Mesenteric fat pad (tissue), 1 donor: ENCODE measurements around the gene TRDN. TPM values are rescaled to one million over a fixed set of nuclear protein-coding genes. Genes with fewer than 3 reads are reported as not detected.
"Not testable (repeated sequence)": the region's sequence is repeated elsewhere in the genome, so short reads cannot be mapped to it uniquely, and the experiment has no call there.

ENCODE experiments used
- DNase-seq: peaks from one replicate; pipeline ENCODE4 v3.0.0-alpha.2; 2020; ENCODE audit warnings: low spot score
- total RNA-seq: library from RNA; stranded (reverse); fragmentation: NEBNext Ultra II Directional; extraction: Animal tissue kit (Norgen Biotek cat#: 25700); gene quantifications from one replicate; pipeline ENCODE4 v1.2.1, GENCODE V29; 2021
- donor health status: DM: yes; HTN: yes; CAD: no.

Gene TRDN
- total RNA-seq, 1 donor from 2014 or later: 0.77 TPM

DNA sequence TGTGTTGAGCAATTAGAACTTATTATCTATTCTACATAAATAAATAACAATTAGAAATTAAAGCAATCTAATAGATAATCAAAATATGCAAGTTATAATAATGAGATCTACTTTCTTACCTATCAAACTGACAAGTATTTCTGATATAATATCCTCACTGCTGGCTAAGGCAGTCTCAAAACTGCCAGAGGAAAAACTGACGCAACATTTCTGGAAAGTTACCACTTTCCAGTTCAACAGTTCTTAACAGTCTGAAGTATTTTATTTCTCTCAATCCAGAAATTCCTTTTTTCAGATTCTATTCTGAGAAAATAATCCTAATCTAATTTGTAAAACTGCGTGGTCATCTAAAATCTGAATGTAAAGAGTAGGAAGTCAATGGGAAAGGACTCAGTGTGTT, 121.0 kb downstream of the TRDN start:
- DNase-seq: no peak

DNA sequence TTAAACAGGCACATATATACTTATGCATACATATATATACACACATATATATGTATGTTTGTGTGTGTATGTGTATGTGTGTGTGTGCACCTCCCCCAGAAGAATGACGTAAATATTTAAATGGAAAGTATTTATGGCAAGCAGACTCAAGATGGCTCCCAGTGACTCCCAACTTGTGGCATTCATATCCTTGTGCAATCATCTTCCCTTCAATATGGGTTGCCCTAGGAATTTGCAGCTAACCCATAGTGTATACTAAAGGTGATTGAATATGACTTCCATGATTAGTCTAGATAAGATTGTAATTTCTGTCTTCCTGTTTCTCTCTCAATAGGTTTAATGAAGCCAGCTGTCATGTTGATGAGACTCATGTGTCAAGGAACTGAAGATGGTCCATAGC, 127.6 kb downstream of the TRDN start:
- DNase-seq: no peak

GRCh38 chr6:123508290-123508689, 128.5 kb downstream of the TRDN start:
- DNase-seq: no peak

- no peak for DNase-seq
These were observed 129.2 kb downstream of the TRDN start for GRCh38 chr6:123507582-123507981.

DNA sequence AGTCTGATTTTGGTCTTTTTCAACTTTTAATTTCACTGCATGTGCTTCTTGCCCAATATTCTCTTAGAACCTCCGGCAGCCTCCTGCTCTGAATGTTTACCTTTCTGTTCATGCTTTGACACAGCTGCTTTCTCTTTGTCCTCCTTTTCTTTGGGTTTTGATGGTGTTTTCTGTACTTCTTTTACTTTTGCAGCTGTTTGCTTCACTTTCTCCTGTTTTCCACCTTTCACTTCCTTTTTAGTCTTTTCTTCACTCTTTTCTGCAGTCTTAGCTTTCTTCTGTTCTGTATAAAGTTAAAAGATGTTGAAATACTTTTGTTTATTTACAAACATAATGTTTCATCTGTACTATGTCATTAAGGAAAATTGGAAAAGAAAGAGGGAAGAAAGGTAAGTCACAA, 133.1 kb downstream of the TRDN start:
- no peak for DNase-seq

DNA sequence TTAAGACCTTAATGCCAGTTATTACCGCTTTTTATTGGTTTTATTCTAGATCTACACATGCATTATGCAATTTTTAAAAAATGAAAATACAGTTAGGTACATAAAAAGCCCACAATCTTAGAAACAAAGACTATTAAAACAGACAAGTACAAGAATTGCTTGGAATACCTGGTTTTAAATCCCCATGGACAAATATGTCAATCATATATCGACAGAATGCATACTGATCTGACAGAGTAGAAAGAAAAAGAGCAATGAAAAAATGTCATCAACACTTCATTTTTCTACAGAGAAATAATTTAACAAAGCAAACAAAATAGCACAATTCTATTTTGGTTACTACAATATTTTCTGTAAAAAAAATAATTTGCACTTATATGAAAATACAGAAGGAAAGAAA, 139.7 kb downstream of the TRDN start:
- DNase-seq: no peak

GRCh38 chr6:123489589-123489988, 147.2 kb downstream of the TRDN start:
- DNase-seq: no peak

DNA sequence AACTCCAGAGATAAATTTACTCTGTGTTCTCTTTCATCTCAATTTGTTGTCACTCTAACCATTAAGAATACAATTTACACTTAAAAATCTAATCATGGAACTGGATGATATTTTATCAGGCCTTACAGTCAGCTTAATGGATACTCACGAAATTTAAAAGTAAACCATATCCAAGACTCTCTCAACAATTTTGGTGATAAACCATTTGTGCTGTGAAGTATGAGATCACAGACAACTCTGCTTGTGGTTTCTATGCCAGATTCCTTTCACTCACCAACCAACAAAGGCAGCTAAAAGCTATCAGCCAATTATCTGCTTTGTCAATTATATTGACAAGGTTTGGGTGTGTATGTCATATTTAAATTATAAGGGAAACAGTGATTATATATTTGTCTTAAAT, 155.8 kb downstream of the TRDN start:
- DNase-seq: no peak

DNA sequence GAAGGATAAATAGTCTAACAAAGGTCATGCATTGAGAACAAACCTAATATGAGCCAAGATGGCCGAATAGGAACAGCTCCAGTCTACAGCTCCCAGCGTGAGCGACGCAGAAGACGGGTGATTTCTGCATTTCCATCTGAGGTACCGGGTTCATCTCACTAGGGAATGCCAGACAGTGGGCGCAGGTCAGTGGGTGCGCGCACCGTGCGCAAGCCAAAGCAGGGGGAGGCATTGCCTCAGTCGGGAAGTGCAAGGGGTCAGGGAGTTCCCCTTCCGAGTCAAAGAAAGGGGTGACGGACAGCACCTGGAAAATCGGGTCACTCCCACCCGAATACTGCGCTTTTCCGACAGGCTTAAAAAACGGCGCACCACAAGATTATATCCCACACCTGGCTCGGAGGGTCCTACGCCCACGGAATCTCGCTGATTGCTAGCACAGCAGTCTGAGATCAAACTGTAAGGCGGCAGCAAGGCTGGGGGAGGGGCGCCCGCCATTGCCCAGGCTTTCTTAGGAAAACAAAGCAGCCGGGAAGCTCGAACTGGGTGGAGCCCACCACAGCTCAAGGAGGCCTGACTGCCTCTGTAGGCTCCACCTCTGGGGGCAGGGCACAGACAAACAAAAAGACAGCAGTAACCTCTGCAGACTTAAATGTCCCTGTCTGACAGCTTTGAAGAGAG, 164.6 kb downstream of the TRDN start:
- DNase-seq: peak; percentile 64

DNA sequence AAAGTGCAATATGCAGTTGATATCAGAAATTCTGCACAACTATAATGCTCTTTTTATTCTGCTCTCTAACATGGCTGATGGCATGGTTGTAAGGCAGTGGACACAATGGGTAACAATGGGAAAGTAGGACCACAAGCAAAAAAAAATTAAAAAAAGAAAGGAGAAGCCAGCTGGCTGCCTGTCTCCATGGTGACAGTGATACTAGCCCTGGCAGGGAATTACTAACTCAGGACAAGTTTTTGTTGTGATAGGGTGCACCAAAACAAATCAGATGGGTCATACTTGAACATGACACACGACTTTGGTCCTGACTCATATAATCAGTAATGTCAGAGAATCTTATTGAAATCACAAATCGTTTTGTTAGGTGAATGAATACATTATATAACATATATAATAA, 169.4 kb downstream of the TRDN start:
- DNase-seq: no peak

GRCh38 chr6:123462152-123462551, 174.6 kb downstream of the TRDN start:
- DNase-seq: no peak

DNA sequence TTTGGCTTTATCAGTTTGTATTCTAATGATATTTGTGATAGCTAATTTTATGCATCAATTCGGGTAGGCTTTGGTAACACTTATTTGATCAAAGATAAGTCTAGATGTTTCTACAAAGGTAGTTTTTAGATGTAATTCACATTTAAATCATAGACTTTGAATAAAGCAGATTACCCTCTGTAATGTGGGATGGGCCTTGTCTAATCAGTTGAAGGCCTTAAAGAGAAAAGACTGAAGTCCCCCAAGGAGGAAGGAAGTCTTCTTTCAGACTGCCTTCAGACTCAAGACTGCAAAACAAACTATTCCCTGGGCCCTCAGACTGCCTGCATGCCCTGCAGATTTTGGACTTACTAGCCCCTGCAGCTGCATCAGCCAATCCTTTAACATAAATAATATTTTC, 178.5 kb downstream of the TRDN start:
- no peak for DNase-seq

DNA sequence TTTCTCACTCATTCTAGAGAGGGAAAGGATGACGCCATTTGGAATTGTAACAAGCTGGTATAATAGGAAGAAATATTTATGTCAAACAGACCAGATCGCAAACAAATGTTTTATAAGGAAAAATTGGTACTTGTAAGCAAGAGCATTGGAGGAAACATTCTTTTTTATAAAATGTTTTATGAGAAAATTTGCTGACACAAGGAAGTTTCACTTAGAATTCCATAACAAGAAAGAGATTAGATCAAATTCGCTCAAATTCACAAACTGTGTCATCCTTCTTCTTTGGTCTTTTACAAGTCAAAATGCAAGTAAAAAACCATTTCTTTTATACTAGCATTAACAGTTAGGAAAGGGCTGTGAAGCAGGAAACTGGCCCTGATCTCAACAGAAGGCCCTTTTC, 179.9 kb downstream of the TRDN start:
- DNase-seq: no peak

- DNase-seq: no peak
These were observed 182.3 kb downstream of the TRDN start for GRCh38 chr6:123454448-123454847.

DNA sequence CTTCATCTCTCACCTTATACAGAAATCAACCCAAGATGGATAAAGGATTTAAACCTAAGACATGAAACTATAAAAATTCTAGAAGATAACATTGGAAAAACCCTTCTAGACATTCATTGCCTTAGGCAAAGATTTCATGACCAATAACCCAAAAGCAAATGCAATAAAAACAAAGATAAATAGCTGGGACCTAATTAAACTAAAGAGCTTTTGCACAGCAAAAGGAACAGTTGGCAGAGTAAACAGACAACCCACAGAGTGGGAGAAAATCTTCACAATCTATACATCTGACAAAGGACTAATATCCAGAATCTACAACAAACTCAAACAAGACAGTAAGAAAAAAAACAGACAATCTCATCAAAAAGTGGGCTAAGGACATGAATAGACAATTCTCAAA, 183.7 kb downstream of the TRDN start:
- not testable (repeated sequence) for DNase-seq

DNA sequence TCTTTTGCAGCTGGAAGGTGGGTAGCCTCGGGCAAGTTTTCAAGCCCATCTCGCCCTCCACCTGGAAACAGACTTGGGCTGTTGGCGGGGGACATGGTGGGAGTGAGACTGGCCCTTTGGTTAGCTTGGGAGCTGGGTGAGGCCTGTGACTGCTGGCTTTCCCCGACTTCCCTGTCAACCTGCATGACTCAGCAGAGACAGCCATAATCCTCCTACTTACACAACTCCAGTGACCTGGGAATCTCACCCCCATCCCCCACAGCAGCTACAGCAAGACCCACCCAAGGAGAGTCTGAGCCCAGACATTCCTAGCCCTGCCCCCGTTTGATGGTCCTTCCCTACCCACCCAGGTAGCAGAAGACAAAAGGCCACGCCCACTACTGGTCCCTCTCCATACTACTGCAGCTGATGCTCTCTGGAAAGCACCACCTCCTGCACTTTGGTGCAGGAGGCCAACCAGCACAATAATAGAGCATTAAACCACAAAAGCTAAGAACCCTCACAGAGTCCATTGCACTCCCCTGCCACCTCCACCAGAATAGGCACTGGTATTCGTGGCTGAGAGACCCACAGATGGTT, 188.4 kb downstream of the TRDN start:
- DNase-seq: no peak

DNA sequence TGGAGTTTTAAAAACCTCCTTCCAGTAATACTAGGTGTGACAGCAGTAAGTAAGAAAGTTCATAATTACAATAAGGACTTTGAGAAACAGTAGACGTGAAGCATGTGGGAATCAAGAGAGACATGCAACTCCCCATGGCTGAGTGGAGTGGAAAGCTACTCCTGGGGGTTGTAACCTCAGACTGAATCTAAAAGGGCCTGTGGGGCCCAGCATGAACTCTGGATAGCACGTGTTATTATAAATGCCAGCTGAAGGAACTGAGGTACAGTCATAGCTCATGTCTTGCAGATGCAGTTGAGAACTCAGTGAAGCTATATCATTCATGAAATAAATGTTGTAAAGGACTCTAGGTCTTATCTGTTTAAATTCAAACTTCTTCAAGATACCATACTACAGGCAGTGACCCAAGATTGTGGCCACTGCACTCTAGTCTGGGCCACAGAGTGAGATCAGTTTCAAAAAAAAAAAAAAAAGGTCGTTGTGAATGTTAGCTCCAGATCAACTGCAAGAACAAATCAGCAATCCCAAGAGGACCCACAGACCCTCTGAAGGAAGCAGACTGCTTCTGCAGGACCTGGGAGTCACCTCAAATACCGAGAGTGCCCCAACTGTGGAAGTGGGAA, 189.3 kb downstream of the TRDN start:
- no peak for DNase-seq

- no peak for DNase-seq
These were observed 197.4 kb downstream of the TRDN start for GRCh38 chr6:123439371-123439770.

GRCh38 chr6:123434186-123434585, 202.6 kb downstream of the TRDN start:
- DNase-seq: no peak

DNA sequence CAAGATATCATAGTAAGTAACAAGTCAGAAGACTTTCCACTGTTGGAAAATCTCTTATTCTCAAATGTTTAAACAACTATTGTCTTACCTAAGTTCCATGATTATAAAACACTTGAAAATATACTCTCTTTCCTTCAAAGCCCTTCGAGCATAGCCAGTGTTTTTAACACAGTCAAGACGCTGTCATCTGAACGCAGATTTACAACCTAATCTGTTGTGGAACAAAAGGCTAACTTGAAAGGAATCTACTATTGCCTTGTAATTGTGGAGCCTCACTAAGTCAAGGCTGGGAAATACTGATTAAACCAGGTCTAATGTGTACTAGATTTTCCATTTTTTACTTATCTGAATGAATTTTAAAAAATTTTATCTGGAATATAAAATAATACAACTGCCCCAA, 205.8 kb downstream of the TRDN start:
- no peak for DNase-seq

- no peak for DNase-seq
These were observed 209.7 kb downstream of the TRDN start for GRCh38 chr6:123427008-123427407.

DNA sequence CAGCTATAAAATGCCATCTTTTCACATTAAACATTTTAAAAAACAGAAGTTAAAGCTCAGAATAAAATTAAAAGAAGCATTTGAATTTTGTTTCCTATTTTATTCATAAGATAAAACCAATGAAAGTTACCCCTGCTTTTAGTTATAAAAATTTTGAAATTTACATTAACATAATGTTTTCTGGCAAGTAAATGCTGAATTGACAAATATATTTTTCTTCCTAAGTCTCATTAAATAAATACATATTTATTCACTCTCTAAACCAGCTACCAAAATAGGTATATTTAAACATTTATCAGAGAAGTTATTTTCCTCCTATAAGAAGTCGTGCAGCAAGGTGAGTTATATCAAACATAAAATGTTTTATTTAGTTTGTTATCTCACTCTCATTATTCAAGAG, 213.6 kb downstream of the TRDN start:
- DNase-seq: no peak

- no peak for DNase-seq
These were observed 216.2 kb downstream of the TRDN start for GRCh38 chr6:123420512-123420911.
